ENCODE results near the gene CEP152. TPM values are rescaled to one million over a fixed set of nuclear protein-coding genes. Genes with fewer than 3 reads are reported as not detected.
"Not testable (repeated sequence)": the region's sequence is repeated elsewhere in the genome, so short reads cannot be mapped to it uniquely, and the experiment has no call there.

The CEP152 gene
- polyA plus RNA-seq, 1 experiment: 1.7 TPM

DNA sequence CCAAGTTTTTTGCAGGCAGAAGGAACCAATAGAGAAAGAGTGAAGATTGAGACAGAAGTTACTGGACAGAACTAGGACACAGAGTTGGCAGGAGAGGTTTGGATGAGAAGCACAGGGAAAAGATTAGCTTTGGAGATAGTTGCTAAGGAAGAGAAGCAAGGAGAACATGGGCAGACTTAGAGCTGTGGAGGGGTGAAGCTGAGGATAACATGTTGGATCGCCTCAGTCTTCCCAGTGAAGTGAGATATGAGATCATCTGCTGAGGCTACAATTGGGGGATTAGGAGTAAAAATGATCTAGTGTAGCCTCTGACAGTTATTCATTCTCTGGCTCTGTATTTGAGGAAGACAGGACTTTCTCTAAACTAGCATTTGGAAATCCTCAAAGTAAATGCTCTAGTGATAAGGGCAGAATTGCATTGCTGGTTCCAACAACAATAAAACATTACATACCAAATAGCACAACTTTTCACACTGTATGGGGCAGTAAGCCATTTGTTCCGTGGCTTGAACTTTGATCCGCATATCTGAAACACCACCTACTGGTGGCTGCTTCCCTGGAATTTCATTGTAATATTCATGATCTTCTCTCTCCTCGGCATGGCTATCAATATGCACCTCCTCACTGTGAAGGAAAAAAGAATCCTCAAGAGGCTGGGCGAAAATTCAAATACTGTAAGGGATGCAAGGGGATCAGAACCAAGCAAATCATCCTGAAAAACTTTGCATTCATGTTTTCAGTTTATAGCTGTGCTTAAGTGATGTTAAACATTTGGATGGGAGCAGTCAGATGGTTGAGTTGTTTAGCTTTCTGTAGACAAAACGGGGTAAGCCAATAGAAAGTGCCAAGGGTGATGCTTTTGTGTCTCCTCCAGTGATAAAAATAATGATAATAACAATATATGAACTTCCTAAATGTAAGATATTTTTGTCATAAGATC, 44.9 kb upstream of the CEP152 start:
- no peaks in the 10 kb centered on the region for H3K27me3 ChIP-seq (ENCODE audit: control insufficient read depth, insufficient read depth, low read length)
- CTCF ChIA-PET: interaction anchor here (0.6 to 10.0 kb wide), 12 partner anchors 12 to 519 kb away, joined by 3 to 102 read pairs (median 4); no protein-coding TSS in a partner anchor
- DNase-seq (ENCODE audit: low read depth, low spot score): no peak
- POLR2A ChIA-PET: interaction anchor here (0.9 kb wide), 1 partner anchor 59 kb away, joined by 3 read pairs; no protein-coding TSS in a partner anchor
- H3K4me3 ChIP-seq (ENCODE audit: low read depth, low read length): no peak overlapping the region
- H3K9me3 ChIP-seq (ENCODE audit: control insufficient read depth, insufficient read depth, low read length): no peaks in the 10 kb centered on the region
- no peak overlapping the region for H3K27ac ChIP-seq (ENCODE audit: low read depth, low read length)
- TF ChIP-seq, protein P1, sequence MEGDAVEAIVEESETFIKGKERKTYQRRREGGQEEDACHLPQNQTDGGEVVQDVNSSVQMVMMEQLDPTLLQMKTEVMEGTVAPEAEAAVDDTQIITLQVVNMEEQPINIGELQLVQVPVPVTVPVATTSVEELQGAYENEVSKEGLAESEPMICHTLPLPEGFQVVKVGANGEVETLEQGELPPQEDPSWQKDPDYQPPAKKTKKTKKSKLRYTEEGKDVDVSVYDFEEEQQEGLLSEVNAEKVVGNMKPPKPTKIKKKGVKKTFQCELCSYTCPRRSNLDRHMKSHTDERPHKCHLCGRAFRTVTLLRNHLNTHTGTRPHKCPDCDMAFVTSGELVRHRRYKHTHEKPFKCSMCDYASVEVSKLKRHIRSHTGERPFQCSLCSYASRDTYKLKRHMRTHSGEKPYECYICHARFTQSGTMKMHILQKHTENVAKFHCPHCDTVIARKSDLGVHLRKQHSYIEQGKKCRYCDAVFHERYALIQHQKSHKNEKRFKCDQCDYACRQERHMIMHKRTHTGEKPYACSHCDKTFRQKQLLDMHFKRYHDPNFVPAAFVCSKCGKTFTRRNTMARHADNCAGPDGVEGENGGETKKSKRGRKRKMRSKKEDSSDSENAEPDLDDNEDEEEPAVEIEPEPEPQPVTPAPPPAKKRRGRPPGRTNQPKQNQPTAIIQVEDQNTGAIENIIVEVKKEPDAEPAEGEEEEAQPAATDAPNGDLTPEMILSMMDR (IDR thresholded peaks at IDR 0.05; ENCODE audit: low read depth, low read length): peak; percentile 64

DNA sequence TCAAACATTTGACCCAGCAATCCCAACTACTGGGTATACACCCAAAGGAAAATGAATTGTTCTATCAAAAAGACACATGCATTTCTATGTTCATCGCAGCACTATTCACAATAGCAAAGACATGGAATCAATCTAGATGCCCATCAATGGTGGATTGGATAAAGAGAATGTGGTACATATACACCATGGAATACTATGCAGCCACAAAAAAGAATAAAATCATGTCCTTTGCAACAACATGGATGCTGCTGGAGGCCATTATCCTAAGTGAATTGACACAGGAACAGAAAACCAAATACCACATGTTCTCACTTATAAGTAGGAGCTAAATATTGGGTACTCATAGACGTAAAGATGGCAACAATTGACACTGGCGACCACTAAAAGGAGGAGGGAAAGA, 43.6 kb upstream of the CEP152 start:
- DNase-seq (ENCODE audit: low read depth, low spot score); H3K9me3 ChIP-seq (ENCODE audit: control insufficient read depth, insufficient read depth, low read length); H3K4me3 ChIP-seq (ENCODE audit: low read depth, low read length); H3K27me3 ChIP-seq (ENCODE audit: control insufficient read depth, insufficient read depth, low read length); H3K27ac ChIP-seq (ENCODE audit: low read depth, low read length); CTCF ChIA-PET; POLR2A ChIA-PET: not testable (repeated sequence)

DNA sequence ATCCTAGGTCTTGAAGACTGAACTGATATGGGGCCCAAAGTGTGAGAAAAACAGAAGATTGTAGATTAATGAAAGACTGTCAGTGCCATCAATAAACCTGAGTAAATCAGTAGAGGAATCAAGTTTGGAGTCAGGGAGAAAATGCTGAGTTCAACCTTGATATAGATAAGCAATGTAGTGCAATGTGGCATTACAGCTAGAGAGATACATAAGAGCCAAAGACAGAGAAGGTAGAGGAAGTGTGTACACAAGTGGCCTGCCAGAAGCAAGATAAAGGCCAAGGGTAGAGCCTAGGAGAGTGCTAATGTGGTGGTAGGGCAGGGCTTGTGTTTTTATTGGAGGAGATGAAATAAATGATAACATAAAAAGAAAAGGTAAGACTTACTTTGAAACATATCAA, 41.1 kb upstream of the CEP152 start:
- Histone ChIP-seq H3K27ac (ENCODE audit: low read depth, low read length) (no peak overlapping the region), H3K27me3 (ENCODE audit: control insufficient read depth, insufficient read depth, low read length) (no peaks in the 10 kb centered on the region), H3K9me3 (ENCODE audit: control insufficient read depth, insufficient read depth, low read length) (no peaks in the 10 kb centered on the region), H3K4me3 (ENCODE audit: low read depth, low read length) (no peak overlapping the region)
- no peak for DNase-seq (ENCODE audit: low read depth, low spot score)
- POLR2A ChIA-PET: no interaction called here
- CTCF ChIA-PET: no interaction called here
- TF ChIP-seq, protein P1 (IDR thresholded peaks at IDR 0.05; ENCODE audit: low read depth, low read length): no peak

- Histone ChIP-seq H3K9me3 (ENCODE audit: control insufficient read depth, insufficient read depth, low read length) (no peaks in the 10 kb centered on the region), H3K4me3 (ENCODE audit: low read depth, low read length) (no peak overlapping the region), H3K27ac (ENCODE audit: low read depth, low read length) (no peak overlapping the region), H3K27me3 (ENCODE audit: control insufficient read depth, insufficient read depth, low read length) (no peaks in the 10 kb centered on the region)
- POLR2A ChIA-PET: no interaction called here
- TF ChIP-seq, protein P1 (IDR thresholded peaks at IDR 0.05; ENCODE audit: low read depth, low read length): no peak
- DNase-seq (ENCODE audit: low read depth, low spot score): no peak
- CTCF ChIA-PET: interaction anchor here (0.6 kb wide), 1 partner anchor 12 kb away, joined by 3 read pairs; no protein-coding TSS in a partner anchor
Measured at GRCh38 chr15:48850648-48851047, 39.8 kb upstream of the CEP152 start.

GRCh38 chr15:48845123-48845522, 34.3 kb upstream of the CEP152 start:
- CTCF ChIA-PET: interaction anchor here (0.7 kb wide), 1 partner anchor 163 kb away, joined by 3 read pairs; no protein-coding TSS in a partner anchor
- Histone ChIP-seq H3K27me3 (ENCODE audit: control insufficient read depth, insufficient read depth, low read length) (no peaks in the 10 kb centered on the region), H3K4me3 (ENCODE audit: low read depth, low read length) (no peak overlapping the region), H3K27ac (ENCODE audit: low read depth, low read length) (no peak overlapping the region), H3K9me3 (ENCODE audit: control insufficient read depth, insufficient read depth, low read length) (no peaks in the 10 kb centered on the region)
- no peak for DNase-seq (ENCODE audit: low read depth, low spot score)
- TF ChIP-seq, protein P1 (IDR thresholded peaks at IDR 0.05; ENCODE audit: low read depth, low read length): no peak
- POLR2A ChIA-PET: no interaction called here
